ENCODE measurements around the gene WDR89.

DNA sequence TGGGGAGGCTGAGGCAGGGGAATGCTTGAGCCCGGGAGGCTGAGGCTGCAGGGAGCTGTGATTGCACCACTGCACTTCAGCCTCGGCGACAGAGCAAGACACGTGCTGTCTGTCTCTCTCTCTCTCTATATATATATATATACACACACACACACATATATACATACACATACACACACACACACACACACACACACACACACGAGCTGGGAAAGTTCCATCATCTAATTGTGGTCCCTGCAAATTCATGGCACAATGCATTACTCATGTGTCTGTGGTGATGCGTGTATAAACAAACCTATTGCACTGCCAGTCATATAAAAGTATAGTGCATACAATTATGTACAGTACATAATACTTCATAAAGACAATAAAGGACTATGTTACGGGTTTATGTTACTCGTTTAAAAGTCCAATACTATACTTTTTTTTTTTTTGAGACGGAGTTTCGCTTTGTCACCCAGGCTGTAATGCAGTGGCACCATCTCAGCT is 36.6 kb downstream of the WDR89 start:
- no peak for TF ChIP-seq POLR2A (IDR thresholded peaks at IDR 0.05)
- TF ChIP-seq, protein P1, sequence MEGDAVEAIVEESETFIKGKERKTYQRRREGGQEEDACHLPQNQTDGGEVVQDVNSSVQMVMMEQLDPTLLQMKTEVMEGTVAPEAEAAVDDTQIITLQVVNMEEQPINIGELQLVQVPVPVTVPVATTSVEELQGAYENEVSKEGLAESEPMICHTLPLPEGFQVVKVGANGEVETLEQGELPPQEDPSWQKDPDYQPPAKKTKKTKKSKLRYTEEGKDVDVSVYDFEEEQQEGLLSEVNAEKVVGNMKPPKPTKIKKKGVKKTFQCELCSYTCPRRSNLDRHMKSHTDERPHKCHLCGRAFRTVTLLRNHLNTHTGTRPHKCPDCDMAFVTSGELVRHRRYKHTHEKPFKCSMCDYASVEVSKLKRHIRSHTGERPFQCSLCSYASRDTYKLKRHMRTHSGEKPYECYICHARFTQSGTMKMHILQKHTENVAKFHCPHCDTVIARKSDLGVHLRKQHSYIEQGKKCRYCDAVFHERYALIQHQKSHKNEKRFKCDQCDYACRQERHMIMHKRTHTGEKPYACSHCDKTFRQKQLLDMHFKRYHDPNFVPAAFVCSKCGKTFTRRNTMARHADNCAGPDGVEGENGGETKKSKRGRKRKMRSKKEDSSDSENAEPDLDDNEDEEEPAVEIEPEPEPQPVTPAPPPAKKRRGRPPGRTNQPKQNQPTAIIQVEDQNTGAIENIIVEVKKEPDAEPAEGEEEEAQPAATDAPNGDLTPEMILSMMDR (IDR thresholded peaks at IDR 0.05) = no peak
